GM12891 (cell line): Measurements from ENCODE around the gene CHD9.

Source experiments
- POLR2A ChIP-seq: IDR thresholded peaks from 2 replicates; pipeline ENCODE4 v1.6.1; 2011; ENCODE audit warnings: low read depth, low read length, control low read depth
- POLR2AphosphoS5 ChIP-seq: IDR thresholded peaks from 2 replicates; pipeline ENCODE4 v1.6.1; 2011; ENCODE audit warnings: low read depth, low read length, control low read depth
- TAF1 ChIP-seq: IDR thresholded peaks from 2 replicates; pipeline ENCODE4 v1.6.1; 2011; ENCODE audit warnings: low read depth, low read length, control low read depth

- no peak for TF ChIP-seq POLR2A
- TF ChIP-seq TAF1: no peak
- TF ChIP-seq POLR2AphosphoS5: no peak
These were observed 74.7 kb downstream of the CHD9 start for GRCh38 chr16:53129281-53130158.
